Left ventricle myocardium inferior (tissue), 1 donor: ENCODE results near the gene CFAP58. TPM values are rescaled to one million over a fixed set of nuclear protein-coding genes. Genes with fewer than 3 reads are reported as not detected.

Source experiments
- DNase-seq: peaks from one replicate; pipeline ENCODE4 v3.0.0-alpha.2; 2020
- H3K27ac ChIP-seq: fragments of 200-600 bp; replicated peaks from 2 replicates; pipeline ENCODE4 v1.8.0; 2021
- H3K27me3 ChIP-seq: fragments of 200-600 bp; 2 replicates; pipeline ENCODE4 v1.8.0; 2021; ENCODE audit warnings: low read depth
- H3K36me3 ChIP-seq: fragments of 200-600 bp; 2 replicates; pipeline ENCODE4 v1.8.0; 2021
- H3K4me1 ChIP-seq: fragments of 200-600 bp; 2 replicates; pipeline ENCODE4 v1.8.0; 2021
- H3K4me3 ChIP-seq: fragments of 200-600 bp; 2 replicates; pipeline ENCODE4 v1.8.0; 2021; ENCODE audit warnings: mild to moderate bottlenecking, moderate library complexity
- H3K9me3 ChIP-seq: fragments of 200-600 bp; replicated peaks from 2 replicates; pipeline ENCODE4 v1.8.0; 2021
- CTCF ChIP-seq: fragments of 200-600 bp; IDR thresholded peaks from 2 replicates; pipeline ENCODE4 v1.8.0; 2021; ENCODE audit warnings: antibody characterized with exemption, mild to moderate bottlenecking, borderline replicate concordance
- intact Hi-C: fragments of 100-400 bp; cut with micrococcal nuclease; formaldehyde crosslinking; loops from one replicate; pipeline ENCODE4 v1.11.0; 2022
- total RNA-seq: library from RNA; stranded (reverse); fragmentation: NEBNext Ultra II Directional; extraction: Animal tissue kit (Norgen Biotek cat#: 25700); gene quantifications from one replicate; pipeline ENCODE4 v1.2.1, GENCODE V29; 2021
- donor health status: DM: no; HTN: yes; CAD: no; lungs with severe emphysema.

The CFAP58 gene
- total RNA-seq, 1 donor from 2014 or later: 3.5 TPM

GRCh38 chr10:104433669-104434068 is 80.0 kb downstream of the CFAP58 start:
- TF ChIP-seq CTCF: no peak
- Histone ChIP-seq H3K9me3 (no peaks in the 10 kb centered on the region), H3K4me3 (no peak overlapping the region), H3K4me1 (no peaks in the 10 kb centered on the region), H3K27me3 (no peaks in the 10 kb centered on the region), H3K36me3 (no peaks in the 10 kb centered on the region), H3K27ac (no peak overlapping the region)
- intact Hi-C loops: no loop called here
- DNase-seq: no peak

- H3K36me3 ChIP-seq: no peaks in the 10 kb centered on the region
- intact Hi-C loops: no loop called here
- TF ChIP-seq CTCF: no peak
- H3K9me3 ChIP-seq: no peaks in the 10 kb centered on the region
- H3K27ac ChIP-seq: no peak overlapping the region
- no peaks in the 10 kb centered on the region for H3K27me3 ChIP-seq
- no peak for DNase-seq
- no peaks in the 10 kb centered on the region for H3K4me1 ChIP-seq
- no peak overlapping the region for H3K4me3 ChIP-seq
These were observed 81.0 kb downstream of the CFAP58 start for GRCh38 chr10:104434601-104435000.

GRCh38 chr10:104435822-104436221 is 82.2 kb downstream of the CFAP58 start:
- no peak for DNase-seq
- Histone ChIP-seq H3K4me1 (no peaks in the 10 kb centered on the region), H3K27me3 (no peaks in the 10 kb centered on the region), H3K9me3 (no peaks in the 10 kb centered on the region), H3K36me3 (no peaks in the 10 kb centered on the region), H3K27ac (no peak overlapping the region), H3K4me3 (no peak overlapping the region)
- intact Hi-C loops: no loop called here
- no peak for TF ChIP-seq CTCF

GRCh38 chr10:104437226-104437625 is 83.6 kb downstream of the CFAP58 start:
- H3K36me3 ChIP-seq: no peaks in the 10 kb centered on the region
- no peaks in the 10 kb centered on the region for H3K27me3 ChIP-seq
- DNase-seq: no peak
- H3K27ac ChIP-seq: no peak overlapping the region
- no peaks in the 10 kb centered on the region for H3K4me1 ChIP-seq
- H3K9me3 ChIP-seq: no peaks in the 10 kb centered on the region
- intact Hi-C loops: no loop called here
- no peak overlapping the region for H3K4me3 ChIP-seq
- TF ChIP-seq CTCF: no peak

- intact Hi-C loops: no loop called here
- Histone ChIP-seq H3K36me3 (no peaks in the 10 kb centered on the region), H3K4me3 (no peak overlapping the region)
These were observed 86.6 kb downstream of the CFAP58 start for GRCh38 chr10:104440221-104440620.

More at GRCh38 chr10:104440221-104440620, 86.6 kb downstream of the CFAP58 start:
- no peak for DNase-seq
- H3K9me3 ChIP-seq: no peaks in the 10 kb centered on the region
- no peaks in the 10 kb centered on the region for H3K4me1 ChIP-seq
- no peaks in the 10 kb centered on the region for H3K27me3 ChIP-seq
- H3K27ac ChIP-seq: no peak overlapping the region
- TF ChIP-seq CTCF: no peak
